ENCODE results near the gene EIF2S1.

EIF2S1 gene

GRCh38 chr14:67435603-67436002 lies 75.5 kb downstream of the EIF2S1 start:
- no peak overlapping the region for H3K4me3 ChIP-seq (ENCODE audit: low read depth, low read length)
- no peak for DNase-seq (ENCODE audit: low read depth)
- TF ChIP-seq CTCF (conservative IDR thresholded peaks at IDR 0.05; ENCODE audit: low read depth, low read length) = no peak
